ENCODE measurements around the gene RAB26.
"Not testable (repeated sequence)": the region's sequence is repeated elsewhere in the genome, so short reads cannot be mapped to it uniquely, and the experiment has no call there.

Gene RAB26

GRCh38 chr16:2116428-2116827, 32.0 kb upstream of the RAB26 start:
- not testable (repeated sequence) for DNase-seq

DNA sequence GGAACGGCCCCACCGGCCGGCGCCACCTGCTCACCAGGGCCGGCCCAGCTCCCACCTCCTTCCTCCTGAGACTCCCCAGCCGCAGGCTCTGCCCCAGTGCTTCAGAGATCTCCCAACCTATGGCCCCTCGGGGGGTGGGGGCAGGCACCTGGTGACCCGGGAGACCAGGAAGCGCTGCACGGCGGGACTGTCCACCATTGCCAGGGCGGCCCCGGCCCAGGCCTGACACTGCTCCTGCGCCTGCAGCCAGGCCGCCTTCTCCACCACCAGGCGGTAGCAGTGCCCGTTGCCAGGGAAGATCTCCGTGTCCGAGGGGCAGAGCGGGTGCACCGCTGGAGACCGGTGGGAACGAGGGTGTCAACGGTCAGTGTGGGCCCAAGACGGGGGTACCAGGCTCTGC, 31.1 kb upstream of the RAB26 start:
- not testable (repeated sequence) for DNase-seq

DNA sequence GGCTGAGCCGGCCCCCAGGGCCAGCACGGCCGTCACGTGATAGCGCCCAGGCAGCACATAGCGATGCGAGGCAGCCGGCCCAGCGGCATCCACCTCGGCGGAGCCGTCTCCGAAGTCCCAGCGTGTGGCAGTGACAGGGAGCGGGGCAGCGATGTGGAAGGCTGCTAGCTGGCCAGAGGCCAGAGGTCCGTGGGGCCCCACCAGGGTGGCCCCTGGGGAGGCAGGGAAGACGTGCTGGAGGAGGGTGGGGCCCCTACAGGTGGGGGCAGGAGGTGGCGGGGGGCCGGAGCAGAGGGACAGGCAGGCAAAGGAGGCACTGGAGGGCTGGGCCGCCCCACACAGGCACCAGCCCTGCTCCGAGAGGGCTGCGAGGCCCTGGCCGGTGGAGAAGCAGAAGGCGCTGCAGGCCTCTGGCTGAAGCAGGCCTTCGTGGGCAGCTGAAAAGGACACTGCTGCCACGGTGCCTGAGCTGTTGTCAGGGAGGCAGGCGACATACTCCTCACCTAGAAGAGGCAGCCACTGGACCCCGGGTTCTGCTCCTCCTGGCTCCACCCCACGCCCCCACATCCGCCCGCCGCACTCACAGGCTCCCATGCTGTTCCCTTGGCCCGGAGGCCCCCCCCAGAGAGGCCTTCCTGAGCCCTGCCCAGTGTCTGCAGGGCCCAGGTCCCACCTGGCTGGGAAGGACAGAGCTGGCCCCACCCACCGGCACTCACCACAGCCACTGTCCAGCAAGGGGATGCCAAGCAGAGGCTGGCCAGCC, 30.3 kb upstream of the RAB26 start:
- DNase-seq, result not testable (repeated sequence)

DNA sequence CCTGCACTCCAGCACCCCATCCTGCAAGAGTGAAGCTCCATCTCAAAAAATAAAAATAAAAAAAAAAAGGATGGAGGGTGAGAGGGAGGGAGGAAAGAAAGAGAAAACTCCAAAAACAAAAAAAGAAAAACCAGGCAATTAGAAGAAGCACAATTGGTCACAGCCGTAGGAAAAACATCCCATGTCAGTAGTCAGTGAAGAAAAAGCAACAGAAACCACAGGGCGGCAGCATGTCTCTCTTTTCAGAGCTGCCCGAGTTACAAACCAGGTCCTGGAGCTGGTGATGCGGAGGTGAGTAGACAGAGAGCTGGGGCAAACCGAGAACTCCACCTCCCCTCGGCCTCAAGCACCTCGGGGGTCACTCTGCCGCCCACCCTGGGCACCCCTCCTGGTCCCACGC, 27.1 kb upstream of the RAB26 start:
- DNase-seq, result peak in 47 of 58 donors; percentile 10 to 75 (median 49)

GRCh38 chr16:2121853-2122252, 26.6 kb upstream of the RAB26 start:
- peak in 41 of 58 donors; percentile 17 to 69 (median 43) for DNase-seq

- no peak for DNase-seq
These were observed 26.0 kb upstream of the RAB26 start for GRCh38 chr16:2122429-2122828.

GRCh38 chr16:2122934-2123683, 25.3 kb upstream of the RAB26 start:
- DNase-seq, result not testable (repeated sequence)

DNA sequence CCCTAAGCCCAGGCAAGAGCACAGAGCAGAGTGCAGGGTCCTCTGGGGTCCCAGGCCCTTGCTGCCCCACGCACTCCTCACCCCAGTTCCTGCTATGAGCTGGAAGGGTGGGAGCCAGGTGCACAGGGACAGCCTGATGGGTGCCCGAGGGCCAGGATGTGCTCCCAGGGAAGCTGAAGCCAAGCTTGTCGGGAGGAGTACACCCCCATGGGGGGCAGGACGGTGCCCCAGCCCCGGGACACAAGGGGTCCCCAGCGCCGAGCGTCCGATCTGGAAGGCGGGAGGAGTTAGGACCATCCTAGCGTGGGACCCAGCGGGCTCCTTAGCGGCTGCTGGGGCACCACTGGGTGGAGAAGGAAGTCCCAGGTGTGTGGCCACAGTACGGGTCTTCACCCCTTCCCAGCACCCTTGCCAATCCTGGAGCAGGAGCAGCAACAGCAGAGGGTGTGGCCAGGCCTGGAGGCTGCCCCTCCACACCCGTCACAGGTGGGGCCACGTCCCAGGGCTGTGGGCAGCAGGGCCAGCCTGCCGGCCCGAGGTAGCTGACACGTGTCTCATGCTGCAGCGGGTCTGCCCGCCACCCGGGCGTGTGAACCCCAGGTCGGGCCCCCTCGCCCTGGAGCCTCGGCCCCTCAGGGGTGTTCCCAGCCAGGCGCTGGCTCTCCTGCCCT, 24.6 kb upstream of the RAB26 start:
- not testable (repeated sequence) for DNase-seq

DNA sequence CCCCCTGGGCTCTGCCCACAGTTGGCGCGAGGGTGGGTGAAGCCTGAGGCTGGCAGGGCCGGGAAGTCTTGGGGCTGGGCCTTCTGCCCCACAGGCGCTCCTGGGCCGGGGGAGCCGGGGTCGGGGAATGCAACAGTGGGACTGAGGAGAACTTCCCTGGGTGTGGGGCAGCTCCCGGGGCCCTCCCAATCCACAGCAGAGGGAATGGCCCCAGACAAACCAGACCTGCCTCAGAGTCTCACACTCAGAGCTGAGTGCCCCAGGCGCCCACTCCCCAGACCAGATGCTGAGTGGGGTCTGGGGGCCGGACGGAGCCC, 24.1 kb upstream of the RAB26 start:
- DNase-seq, result peak in 1 of 58 donors; percentile 35

DNA sequence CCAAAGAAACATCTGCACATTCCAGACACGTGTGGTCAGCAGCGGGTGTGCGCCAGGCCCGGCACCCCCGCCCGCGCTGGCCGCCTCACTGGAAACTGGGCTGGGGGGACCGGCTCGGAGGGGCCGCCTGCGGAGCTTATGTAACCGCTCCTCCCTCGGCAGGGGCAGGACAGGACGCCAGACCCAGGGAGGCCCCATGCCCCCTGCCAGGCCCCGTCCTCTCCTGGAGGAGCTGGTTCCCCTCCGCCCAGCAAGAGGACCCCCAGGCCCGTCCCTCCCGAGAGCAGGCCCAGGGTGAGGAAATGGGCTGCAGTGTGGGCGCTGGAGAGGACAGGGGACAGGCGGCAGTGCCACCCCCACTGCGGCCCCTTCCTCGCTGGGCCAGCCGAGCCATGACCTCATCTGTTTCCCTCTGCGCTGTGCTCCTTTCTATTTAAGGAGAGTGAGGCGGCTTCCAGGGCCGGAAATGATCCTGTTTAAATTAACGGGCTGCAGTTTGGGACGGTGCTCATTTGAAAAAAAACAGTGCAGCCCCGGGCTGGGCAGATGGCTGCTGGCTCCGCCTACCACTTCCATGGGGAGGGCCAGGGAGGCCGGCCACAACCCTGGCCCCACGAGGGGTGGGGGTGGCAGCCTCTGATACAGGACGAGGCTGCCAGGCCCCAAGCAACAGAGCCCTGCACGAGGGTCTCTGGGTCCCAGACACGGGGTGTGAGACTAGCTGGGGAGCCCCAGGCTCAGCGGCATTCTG, 23.6 kb upstream of the RAB26 start:
- DNase-seq, result peak in 41 of 58 donors; percentile 22 to 82 (median 54)

DNA sequence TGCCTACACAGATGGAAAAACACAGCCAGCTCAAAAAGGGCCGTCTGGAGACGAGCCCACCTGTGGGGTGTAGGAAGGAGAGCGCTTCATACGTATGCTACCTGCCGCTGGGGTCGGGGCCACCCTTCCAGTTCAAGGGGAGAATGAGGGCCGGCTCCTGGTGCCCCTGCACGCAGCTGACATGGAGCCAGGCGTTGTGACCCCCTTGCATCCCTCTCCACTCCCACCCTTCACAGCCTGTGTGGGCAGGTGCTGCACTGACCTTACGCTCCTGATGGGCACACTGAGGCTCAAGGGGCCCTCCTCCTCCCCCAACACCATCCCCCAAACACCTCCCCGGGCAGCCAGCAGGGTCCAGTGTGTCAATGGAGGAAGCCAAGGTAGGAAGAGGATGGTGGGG, 22.8 kb upstream of the RAB26 start:
- DNase-seq, result not testable (repeated sequence)

GRCh38 chr16:2126161-2126743, 22.2 kb upstream of the RAB26 start:
- DNase-seq, result peak in 50 of 58 donors; percentile 38 to 94 (median 77)

DNA sequence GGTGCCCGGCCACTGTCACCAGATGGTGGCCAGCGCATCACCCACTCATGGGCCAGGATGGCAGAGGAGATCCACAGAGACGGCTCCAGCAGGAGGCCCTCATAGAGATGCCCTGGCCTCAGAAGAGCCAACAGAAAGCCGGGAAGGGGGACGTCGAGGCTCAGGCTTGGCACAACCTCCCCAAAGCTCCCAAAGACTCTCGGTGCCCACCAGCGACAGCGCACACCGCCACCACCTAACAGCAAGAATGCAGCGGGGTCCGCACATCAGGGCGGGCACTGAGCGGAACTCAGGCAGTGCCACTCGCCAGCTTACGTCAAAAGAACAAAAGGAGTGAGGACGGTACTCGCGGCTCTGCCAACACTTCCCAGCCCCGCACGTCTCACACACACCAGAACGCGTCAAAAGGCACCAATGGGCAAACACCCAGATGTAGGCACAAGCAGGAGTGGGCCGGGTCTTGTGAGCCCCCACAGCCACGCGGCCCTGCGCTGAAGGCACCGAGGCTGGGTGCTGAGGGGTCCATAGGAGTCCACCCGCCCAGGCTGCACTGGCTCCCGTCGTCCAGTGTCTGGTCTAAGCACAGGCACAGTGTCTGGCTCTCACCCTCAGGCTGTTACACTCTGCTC, 21.4 kb upstream of the RAB26 start:
- peak in 26 of 58 donors; percentile 21 to 58 (median 42) for DNase-seq

DNA sequence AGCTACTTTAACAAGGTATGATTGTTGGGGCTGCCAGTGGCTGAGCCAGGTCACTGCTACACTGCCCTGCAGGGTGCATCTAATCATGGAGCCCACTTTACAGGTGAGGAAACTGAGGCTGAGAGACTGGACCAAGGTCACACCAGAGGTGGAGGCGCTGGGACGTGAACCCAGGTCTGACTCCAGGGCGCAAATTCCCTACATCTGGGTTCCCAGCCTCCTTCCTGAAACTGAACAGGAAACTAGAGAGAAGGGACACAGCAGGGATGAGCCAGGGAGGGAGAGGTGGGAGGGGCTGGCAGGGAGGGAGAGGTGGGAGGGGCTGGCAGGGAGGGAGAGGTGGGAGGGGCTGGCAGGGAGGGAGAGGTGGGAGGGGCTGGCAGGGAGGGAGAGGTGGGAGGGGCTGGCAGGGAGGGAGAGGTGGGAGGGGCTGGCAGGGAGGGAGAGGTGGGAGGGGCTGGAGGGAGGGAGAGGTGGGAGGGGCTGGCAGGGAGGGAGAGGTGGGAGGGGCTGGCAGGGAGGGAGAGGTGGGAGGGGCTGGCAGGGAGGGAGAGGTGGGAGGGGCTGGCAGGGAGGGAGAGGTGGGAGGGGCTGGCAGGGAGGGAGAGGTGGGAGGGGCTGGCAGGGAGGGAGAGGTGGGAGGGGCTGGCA, 20.7 kb upstream of the RAB26 start:
- DNase-seq, result peak in 3 of 58 donors; percentile 17 to 47 (median 35)

DNA sequence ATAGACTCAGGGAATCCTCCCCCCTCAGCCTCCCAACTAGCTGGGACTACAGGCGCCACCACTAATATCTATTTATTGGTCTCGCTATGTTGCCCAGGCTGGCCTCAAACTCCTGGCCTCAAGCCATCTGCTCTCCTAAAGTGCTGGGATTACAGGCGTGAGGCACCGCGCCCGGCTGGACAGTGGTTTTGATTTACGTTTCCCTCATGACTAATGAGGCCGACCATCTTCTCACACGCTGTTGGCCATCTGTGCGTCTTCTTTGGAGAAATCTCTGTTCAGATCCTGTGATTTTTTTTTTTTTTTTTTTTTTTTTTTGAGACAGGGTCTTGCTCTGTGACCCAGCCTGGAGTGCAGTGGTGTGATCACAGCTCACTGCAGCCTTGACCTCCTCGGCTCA, 19.2 kb upstream of the RAB26 start:
- DNase-seq, result not testable (repeated sequence)

GRCh38 chr16:2129890-2130447, 18.5 kb upstream of the RAB26 start:
- DNase-seq, result not testable (repeated sequence)

GRCh38 chr16:2133797-2134196, 14.6 kb upstream of the RAB26 start:
- DNase-seq, result not testable (repeated sequence)

DNA sequence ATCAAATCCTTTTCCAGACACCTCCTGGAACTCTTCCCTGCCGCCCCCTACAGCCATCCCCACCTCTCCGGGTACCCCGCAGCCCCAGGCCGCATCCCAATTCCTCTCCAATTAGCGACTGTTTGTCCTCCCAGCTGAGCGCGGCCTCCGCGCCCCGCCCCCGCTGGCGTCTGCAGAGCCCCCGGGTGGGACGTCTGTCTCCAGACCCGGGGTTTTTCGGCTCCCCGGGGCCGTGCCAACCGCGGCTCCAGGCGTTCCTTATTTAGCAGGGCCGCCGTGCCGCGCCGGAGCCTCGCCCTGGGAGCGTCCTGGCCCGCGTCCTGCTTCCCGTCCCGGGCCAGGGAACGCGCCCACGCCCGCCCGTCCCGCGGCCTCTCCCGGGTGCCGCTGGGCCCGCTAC, 13.4 kb upstream of the RAB26 start:
- not testable (repeated sequence) for DNase-seq

DNA sequence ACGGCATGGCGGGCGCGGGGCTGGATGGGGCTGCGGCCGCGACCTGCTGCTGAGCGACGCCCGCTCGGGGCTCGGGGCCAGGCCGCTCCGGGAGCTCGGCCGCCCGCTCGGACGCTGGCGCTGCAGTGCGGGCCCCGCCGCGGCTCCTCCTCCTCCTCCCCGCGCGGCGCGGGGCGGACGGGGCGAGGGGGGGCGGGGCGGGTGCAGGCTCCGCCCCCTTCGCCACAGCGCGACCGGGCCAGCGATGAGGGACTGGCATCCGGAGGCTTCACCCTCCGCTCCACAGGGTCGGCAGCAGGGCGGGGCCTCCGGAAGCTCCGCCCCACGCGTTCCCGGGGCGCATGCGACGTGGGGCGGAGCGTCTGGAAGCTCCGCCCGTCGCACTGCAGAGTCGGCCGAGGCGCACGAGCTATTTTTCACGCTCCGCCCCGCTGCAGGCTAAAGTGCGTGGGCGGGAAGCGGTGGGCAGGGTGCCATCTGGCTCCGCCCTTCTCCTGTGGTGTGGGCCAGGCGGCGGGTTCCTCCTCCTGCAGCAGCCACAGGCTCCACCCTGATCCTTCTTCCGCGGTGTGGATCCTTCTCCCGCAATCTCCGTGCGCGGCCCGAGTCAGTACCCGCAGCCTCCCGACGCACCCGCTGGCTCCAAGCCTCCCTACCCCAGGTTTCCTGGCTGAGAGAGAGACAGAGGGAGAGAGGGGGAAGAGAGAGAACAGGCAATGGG, 12.5 kb upstream of the RAB26 start, which contains the start of gene PKD1:
Gene PKD1 (minus strand): TSS at position 129 of the 721 bp plus-strand sequence. CDS start 209 bp downstream, outside the sequence.
- peak in 57 of 58 donors; percentile 28 to 98 (median 84) for DNase-seq

All from anterior cingulate cortex (tissue), 58 donors.